Sigmoid colon (tissue), 7 donors: Measurements from ENCODE around the gene ASB8. TPM values are rescaled to one million over a fixed set of nuclear protein-coding genes. Genes with fewer than 3 reads are reported as not detected.

Experiments
- DNase-seq: peaks from one replicate; pipeline ENCODE4 v3.0.0-alpha.2; 2019
- H3K27ac ChIP-seq, 4 donors: fragments of 200-600 bp; sonication (generic); one replicate each; pipeline ENCODE4 v1.5.1; 2016 to 2019; ENCODE audit warnings: mild to moderate bottlenecking in 1 of 4
- H3K27me3 ChIP-seq, 3 donors: fragments of 200-600 bp; sonication (generic); one replicate each; pipeline ENCODE4 v1.5.1; 2019; ENCODE audit warnings: mild to moderate bottlenecking in 1 of 3
- H3K36me3 ChIP-seq, 4 donors: fragments of 200-600 bp; sonication (generic); one replicate each; pipeline ENCODE4 v1.5.1; 2016 to 2019
- H3K4me1 ChIP-seq, 4 donors: fragments of 200-600 bp; sonication (generic); one replicate each; pipeline ENCODE4 v1.5.1; 2017 to 2019
- H3K4me3 ChIP-seq, 4 donors: fragments of 200-600 bp; sonication (generic); one replicate each; pipeline ENCODE4 v1.5.1; 2017 to 2019; ENCODE audit warnings: mild to moderate bottlenecking in 2 of 4, moderate library complexity in 1 of 4
- H3K9me3 ChIP-seq, 4 donors: fragments of 200-600 bp in 3 of 4; sonication (generic) in 3 of 4; one replicate each; pipeline versions ENCODE4 v1.5.1 to v1.6.1; 2013 to 2019
- CTCF ChIP-seq, 4 experiments: fragments of 450-650 bp in 3 of 4; fragments of 200-600 bp in 1 of 4; IDR thresholded peaks; one replicate each; pipeline ENCODE4 v1.5.1; 2016 to 2019; ENCODE audit warnings: antibody characterized with exemption in 4 of 4, mild to moderate bottlenecking in 3 of 4, moderate library complexity in 2 of 4
- EP300 ChIP-seq, 4 donors: sonication (generic); formaldehyde crosslinking; IDR thresholded peaks; one replicate each; pipeline ENCODE4 v1.6.1; 2017; ENCODE audit warnings: antibody characterized with exemption in 4 of 4
- POLR2A ChIP-seq, 2 donors: fragments of 450-650 bp; IDR thresholded peaks; one replicate each; pipeline ENCODE4 v1.6.1; 2016; ENCODE audit warnings: antibody characterized with exemption in 2 of 2, mild to moderate bottlenecking in 2 of 2, moderate library complexity in 2 of 2
- POLR2AphosphoS5 ChIP-seq, 4 donors: sonication (generic); formaldehyde crosslinking; IDR thresholded peaks; one replicate each; pipeline ENCODE4 v1.6.1; 2017; ENCODE audit warnings: antibody characterized with exemption in 4 of 4
- WGBS, 2 donors: extraction: QIAGEN DNeasy Blood & Tissue Kit; methylation state at CpG; one replicate each; pipeline ENCODE4 v1.1.7; 2013; 5-methylcytosine and 5-hydroxymethylcytosine counted together
- intact Hi-C: fragments of 100-400 bp; cut with DNase I; formaldehyde crosslinking; loops from one replicate; pipeline ENCODE4 v1.15.1; 2023
- polyA plus RNA-seq, 3 donors: library from polyadenylated mRNA; stranded (reverse); fragments of 200-250 nt; gene quantifications; one replicate each; pipeline ENCODE4 v1.2.3, GENCODE V29; 2013
- total RNA-seq, 4 donors: library from RNA; depleted of rRNA; stranded (reverse); fragments of >200 nt; gene quantifications; one replicate each; pipeline ENCODE4 v1.1.0, GENCODE V29; 2016
- donor health status: healthy with polysubstance abuse.
- donor health status: Bipolar disorder and iron deficiency.
- donor health status: healthy.

Gene ASB8
- total and polyA plus RNA-seq, 7 donors, result 20.6 to 64.3 (median 35.6) TPM

GRCh38 chr12:48142818-48143674, 14.3 kb downstream of the ASB8 start:
- Histone ChIP-seq H3K36me3 (peaks cover 17 to 100% (median 49%) of the 10 kb centered on the region in 4 donors), H3K27me3 (no peaks in the 10 kb centered on the region), H3K4me3 (no peak overlapping the region), H3K9me3 (no peaks in the 10 kb centered on the region), H3K4me1 (no peaks in the 10 kb centered on the region), H3K27ac (no peak overlapping the region)
- no peak for DNase-seq
- intact Hi-C loops, result no loop called here
- 91 to 92% methylated on average over 7 of the region's 7 CpGs for WGBS, 2 donors
- no peak for TF ChIP-seq POLR2AphosphoS5 (IDR thresholded peaks at IDR 0.05)
- TF ChIP-seq EP300 (IDR thresholded peaks at IDR 0.05), result no peak
- TF ChIP-seq POLR2A (IDR thresholded peaks at IDR 0.05), result no peak
- TF ChIP-seq CTCF (IDR thresholded peaks at IDR 0.05), result no peak

- WGBS, 2 donors, result 97% methylated on average over 5 of the region's 5 CpGs
- no peak for DNase-seq
- H3K27ac ChIP-seq, result no peak overlapping the region
- H3K36me3 ChIP-seq, result peaks cover 30 to 100% (median 55%) of the 10 kb centered on the region in 4 donors
- TF ChIP-seq POLR2A (IDR thresholded peaks at IDR 0.05) (no peak), CTCF (IDR thresholded peaks at IDR 0.05) (no peak), EP300 (IDR thresholded peaks at IDR 0.05) (no peak), POLR2AphosphoS5 (IDR thresholded peaks at IDR 0.05) (no peak)
- intact Hi-C loops, result no loop called here
- no peak overlapping the region for H3K4me3 ChIP-seq
- no peaks in the 10 kb centered on the region for H3K9me3 ChIP-seq
- no peaks in the 10 kb centered on the region for H3K4me1 ChIP-seq
- H3K27me3 ChIP-seq, result no peaks in the 10 kb centered on the region
Observed at GRCh38 chr12:48135027-48135426, 22.3 kb downstream of the ASB8 start.

GRCh38 chr12:48132826-48133225, 24.5 kb downstream of the ASB8 start:
- TF ChIP-seq POLR2AphosphoS5 (IDR thresholded peaks at IDR 0.05) (no peak), CTCF (IDR thresholded peaks at IDR 0.05) (no peak)
- intact Hi-C loops, result no loop called here
- Histone ChIP-seq H3K4me1 (no peaks in the 10 kb centered on the region), H3K36me3 (peaks cover 30 to 91% (median 45%) of the 10 kb centered on the region in 4 donors), H3K27ac (no peak overlapping the region), H3K9me3 (no peaks in the 10 kb centered on the region), H3K27me3 (no peaks in the 10 kb centered on the region), H3K4me3 (no peak overlapping the region)
- DNase-seq, result no peak
- 94 to 97% methylated on average over 14 of the region's 14 CpGs for WGBS, 2 donors

GRCh38 chr12:48131517-48131916, 25.8 kb downstream of the ASB8 start:
- no peak for DNase-seq
- Histone ChIP-seq H3K27me3 (no peaks in the 10 kb centered on the region), H3K36me3 (peaks cover 33 to 91% (median 37%) of the 10 kb centered on the region in 4 donors), H3K4me3 (no peak overlapping the region), H3K27ac (no peak overlapping the region), H3K9me3 (no peaks in the 10 kb centered on the region), H3K4me1 (no peaks in the 10 kb centered on the region)
- no peak for TF ChIP-seq CTCF (IDR thresholded peaks at IDR 0.05)
- no peak for TF ChIP-seq POLR2A (IDR thresholded peaks at IDR 0.05)
- no peak for TF ChIP-seq POLR2AphosphoS5 (IDR thresholded peaks at IDR 0.05)
- TF ChIP-seq EP300 (IDR thresholded peaks at IDR 0.05), result no peak
- intact Hi-C loops, result no loop called here
- 98% methylated on average over 2 of the region's 2 CpGs for WGBS, 2 donors
